Stimulated activated CD4-positive, alpha-beta T cell treated with anti-CD3 and anti-CD28 coated beads, Interleukin-1b, Interleukin-23, amount 100 ng/mL, for 24 hours (primary cell): ENCODE results near the gene MEGF6.

Experiments used
- DNase-seq, 4 experiments: peaks; one replicate each; pipeline ENCODE4 v3.0.0-alpha.2; 2020; ENCODE audit warnings: low read depth in 4 of 4, low spot score in 1 of 4

Gene MEGF6

GRCh38 chr1:3609769-3610526, 1.4 kb downstream of the MEGF6 start:
- no peak for DNase-seq

GRCh38 chr1:3609016-3609768, 2.1 kb downstream of the MEGF6 start:
- DNase-seq: no peak

- no peak for DNase-seq
Measured at GRCh38 chr1:3608154-3608553, 3.2 kb downstream of the MEGF6 start.

GRCh38 chr1:3607703-3608065, 3.6 kb downstream of the MEGF6 start:
- DNase-seq: no peak

- DNase-seq: no peak
Measured at GRCh38 chr1:3606779-3607702, 4.3 kb downstream of the MEGF6 start.

- no peak for DNase-seq
Measured at GRCh38 chr1:3604997-3605823, 6.1 kb downstream of the MEGF6 start.

GRCh38 chr1:3604468-3604974, 6.8 kb downstream of the MEGF6 start:
- DNase-seq: no peak

GRCh38 chr1:3603571-3604467, 7.5 kb downstream of the MEGF6 start:
- DNase-seq: no peak

- no peak for DNase-seq
Measured at GRCh38 chr1:3603156-3603555, 8.2 kb downstream of the MEGF6 start.

- DNase-seq: no peak
Measured at GRCh38 chr1:3602375-3602774, 8.9 kb downstream of the MEGF6 start.

GRCh38 chr1:3601743-3602142, 9.6 kb downstream of the MEGF6 start:
- DNase-seq: no peak

- DNase-seq: no peak
Measured at GRCh38 chr1:3600354-3600753, 11.0 kb downstream of the MEGF6 start.

- no peak for DNase-seq
Measured at GRCh38 chr1:3599816-3600215, 11.5 kb downstream of the MEGF6 start.

- DNase-seq: no peak
Measured at GRCh38 chr1:3599286-3599811, 12.0 kb downstream of the MEGF6 start.

- DNase-seq: no peak
Measured at GRCh38 chr1:3598522-3599285, 12.6 kb downstream of the MEGF6 start.

GRCh38 chr1:3598051-3598491, 13.2 kb downstream of the MEGF6 start:
- no peak for DNase-seq

- DNase-seq: no peak
Measured at GRCh38 chr1:3597599-3597964, 13.7 kb downstream of the MEGF6 start.
